Astrocyte of the cerebellum (primary cell): ENCODE results near the gene FBXL17.

ENCODE experiments used
- DNase-seq: peaks from one replicate; pipeline ENCODE4 v3.0.0-alpha.2; 2011; ENCODE audit warnings: low read depth
- H3K4me3 ChIP-seq: 2 replicates; pipeline ENCODE4 v1.5.1; 2011; ENCODE audit warnings: mild to moderate bottlenecking, low read depth, low read length, moderate library complexity
- CTCF ChIP-seq: IDR thresholded peaks from 2 replicates; pipeline ENCODE4 v1.5.1; 2012; ENCODE audit warnings: low read length, low read depth, moderate library complexity, mild to moderate bottlenecking; ENCODE audit errors: missing control alignments
- in situ Hi-C: cut with HindIII; loops from 2 replicates; pipeline ENCODE4 v1.10.0; 2017; ENCODE audit warnings: low sequenced_read_pairs

Gene FBXL17

GRCh38 chr5:108125771-108126511 lies 256.0 kb downstream of the FBXL17 start:
- DNase-seq: no peak
- no peak overlapping the region for H3K4me3 ChIP-seq
- TF ChIP-seq CTCF: no peak
- in situ Hi-C loops: no loop called here

GRCh38 chr5:108124596-108124995 lies 257.3 kb downstream of the FBXL17 start:
- no peak for TF ChIP-seq CTCF
- in situ Hi-C loops: no loop called here
- H3K4me3 ChIP-seq: no peak overlapping the region
- DNase-seq: no peak

GRCh38 chr5:108122702-108123101 lies 259.2 kb downstream of the FBXL17 start:
- H3K4me3 ChIP-seq: no peak overlapping the region
- no peak for DNase-seq
- no peak for TF ChIP-seq CTCF
- in situ Hi-C loops: no loop called here

GRCh38 chr5:108118813-108119514 lies 262.9 kb downstream of the FBXL17 start:
- no peak for DNase-seq
- in situ Hi-C loops: no loop called here
- H3K4me3 ChIP-seq: no peak overlapping the region
- no peak for TF ChIP-seq CTCF

GRCh38 chr5:108115673-108116072 lies 266.2 kb downstream of the FBXL17 start:
- no peak for TF ChIP-seq CTCF
- in situ Hi-C loops: no loop called here
- DNase-seq: no peak
- no peak overlapping the region for H3K4me3 ChIP-seq

GRCh38 chr5:108113950-108114349 lies 267.9 kb downstream of the FBXL17 start:
- H3K4me3 ChIP-seq: no peak overlapping the region
- in situ Hi-C loops: no loop called here
- TF ChIP-seq CTCF: no peak
- DNase-seq: no peak
